GM18502 (cell line): ENCODE data around the gene LMO2.
"Not testable (repeated sequence)": the region's sequence is repeated elsewhere in the genome, so short reads cannot be mapped to it uniquely, and the experiment has no call there.

Experiments
- ATAC-seq: cut with Tn5 transposase; IDR thresholded peaks from one replicate; pipeline ENCODE4 v1.9.1; 2021; ENCODE audit warnings: mild to moderate bottlenecking; ENCODE audit not compliant: unreplicated experiment, poor library complexity

The LMO2 gene

GRCh38 chr11:33891714-33892327, at the start of gene LMO2:
TSS of gene LMO2 (minus strand) at chr11:33892076. CDS start at chr11:33869716, 22,360 bp downstream.
- ATAC-seq = no peak

- ATAC-seq = no peak
Measured at GRCh38 chr11:33940538-33940815, 48.6 kb upstream of the LMO2 start.

GRCh38 chr11:33936725-33937604, 45.1 kb upstream of the LMO2 start:
- no peak for ATAC-seq

- no peak for ATAC-seq
Measured at GRCh38 chr11:33935461-33936456, 43.9 kb upstream of the LMO2 start.

- ATAC-seq = no peak
Measured at GRCh38 chr11:33935005-33935404, 43.1 kb upstream of the LMO2 start.

- no peak for ATAC-seq
Measured at GRCh38 chr11:33934450-33934849, 42.6 kb upstream of the LMO2 start.

- no peak for ATAC-seq
Measured at GRCh38 chr11:33933602-33934001, 41.7 kb upstream of the LMO2 start.

- no peak for ATAC-seq
Measured at GRCh38 chr11:33932721-33933120, 40.8 kb upstream of the LMO2 start.

- not testable (repeated sequence) for ATAC-seq
Measured at GRCh38 chr11:33931739-33932366, 40.0 kb upstream of the LMO2 start.

GRCh38 chr11:33931067-33931466, 39.2 kb upstream of the LMO2 start:
- no peak for ATAC-seq

GRCh38 chr11:33930317-33931021, 38.6 kb upstream of the LMO2 start:
- ATAC-seq = no peak

- ATAC-seq = no peak
Measured at GRCh38 chr11:33928564-33928963, 36.7 kb upstream of the LMO2 start.

GRCh38 chr11:33926671-33927552, 35.0 kb upstream of the LMO2 start:
- no peak for ATAC-seq

GRCh38 chr11:33924341-33924740, 32.5 kb upstream of the LMO2 start:
- no peak for ATAC-seq

GRCh38 chr11:33923626-33924025, 31.8 kb upstream of the LMO2 start:
- no peak for ATAC-seq

- ATAC-seq = peak; percentile 94
Measured at GRCh38 chr11:33920838-33921613, 29.1 kb upstream of the LMO2 start.

- ATAC-seq = no peak
Measured at GRCh38 chr11:33919645-33920044, 27.8 kb upstream of the LMO2 start.

GRCh38 chr11:33917402-33917801, 25.5 kb upstream of the LMO2 start:
- not testable (repeated sequence) for ATAC-seq
